GM21367 (cell line): ENCODE results near the gene SPACA6.
A peak's percentile ranks its signal among the peaks of the same experiment; 100 is the strongest.

Source experiments
- ATAC-seq: cut with Tn5 transposase; IDR thresholded peaks from one replicate; pipeline ENCODE4 v1.9.1; 2021; ENCODE audit not compliant: unreplicated experiment

The SPACA6 gene

GRCh38 chr19:51703575-51704515, 10.7 kb downstream of the SPACA6 start:
- ATAC-seq = peak; percentile 77

DNA sequence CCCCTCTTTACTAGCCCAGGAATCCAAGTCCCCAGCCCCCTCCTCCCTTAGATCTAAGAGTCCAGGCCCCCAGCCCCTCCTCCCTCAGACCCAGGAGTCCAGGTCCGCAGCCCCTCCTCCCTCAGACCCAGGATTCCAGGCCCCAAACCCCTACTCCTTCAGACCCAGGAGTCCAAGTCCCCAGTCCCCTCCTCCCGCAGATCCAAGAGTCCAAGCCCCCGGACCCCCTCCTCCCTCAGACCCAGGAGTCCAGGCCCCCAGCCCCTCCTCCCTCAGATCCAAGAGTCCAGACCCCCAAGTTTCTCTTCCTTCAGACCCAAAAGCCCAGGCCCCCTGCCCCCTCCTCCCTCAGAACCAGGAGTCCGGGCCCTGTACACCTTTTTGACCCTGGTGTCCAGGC, 11.5 kb downstream of the SPACA6 start:
- ATAC-seq = no peak

DNA sequence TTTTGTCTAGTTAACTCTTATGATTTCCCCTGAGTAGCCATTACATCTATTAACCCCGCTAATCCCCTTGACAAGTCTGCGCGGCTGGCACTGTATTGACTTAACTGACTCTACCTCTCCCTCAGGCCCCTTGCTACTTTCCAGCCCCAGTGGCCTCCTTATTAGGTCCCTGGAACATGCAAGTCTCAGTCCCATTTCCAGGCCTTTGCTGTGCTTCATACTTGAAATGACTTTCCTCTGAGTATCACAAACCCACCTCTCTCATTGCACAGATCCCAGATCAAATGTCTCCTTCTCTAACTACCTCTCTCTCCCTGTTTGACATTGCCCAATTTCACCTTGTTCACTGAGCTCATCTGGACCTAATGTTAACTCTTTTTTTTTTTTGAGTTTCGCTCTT, 13.2 kb downstream of the SPACA6 start:
- ATAC-seq = no peak

DNA sequence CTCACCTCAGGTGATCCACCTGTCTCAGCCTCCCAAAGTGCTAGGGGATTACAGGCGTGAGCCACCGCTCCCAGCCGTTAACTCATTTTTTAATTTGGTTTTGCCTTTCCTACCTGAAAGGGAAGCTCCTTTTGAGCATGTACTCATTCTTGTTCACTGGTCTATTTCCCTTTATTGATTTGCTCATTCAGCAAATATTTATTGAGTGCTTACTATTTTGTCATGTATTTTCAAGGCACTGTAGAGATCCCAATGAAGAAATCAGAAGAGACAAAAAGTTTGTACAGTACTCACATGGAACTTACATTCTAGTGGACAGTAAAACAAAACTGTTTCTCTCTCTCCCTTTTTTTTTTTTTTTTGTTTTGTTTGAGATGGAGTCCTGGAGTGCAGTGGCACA, 13.8 kb downstream of the SPACA6 start:
- no peak for ATAC-seq

GRCh38 chr19:51708811-51709210, 15.7 kb downstream of the SPACA6 start:
- ATAC-seq = no peak

- ATAC-seq = no peak
These were observed 16.4 kb downstream of the SPACA6 start for GRCh38 chr19:51709575-51709974.

- no peak for ATAC-seq
These were observed 17.0 kb downstream of the SPACA6 start for GRCh38 chr19:51710163-51710562.

DNA sequence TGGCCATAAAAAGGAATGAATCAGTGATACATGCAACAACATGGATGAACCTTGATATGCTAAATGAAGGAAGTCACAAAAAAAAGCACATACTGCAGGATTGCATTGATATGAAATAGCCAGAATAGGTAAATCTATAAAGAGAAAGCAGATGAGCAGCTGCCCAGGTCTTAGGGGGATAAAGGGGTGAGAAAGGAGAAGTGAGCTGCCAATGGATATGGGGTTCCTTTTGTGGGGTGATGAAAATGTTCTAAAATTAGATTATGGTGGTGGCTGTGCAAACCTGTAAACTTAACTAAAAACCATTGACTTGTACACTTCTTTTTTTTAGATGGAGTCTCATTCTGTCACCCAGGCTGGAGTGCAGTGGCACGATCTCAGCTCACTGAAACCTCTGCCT, 18.6 kb downstream of the SPACA6 start:
- no peak for ATAC-seq

DNA sequence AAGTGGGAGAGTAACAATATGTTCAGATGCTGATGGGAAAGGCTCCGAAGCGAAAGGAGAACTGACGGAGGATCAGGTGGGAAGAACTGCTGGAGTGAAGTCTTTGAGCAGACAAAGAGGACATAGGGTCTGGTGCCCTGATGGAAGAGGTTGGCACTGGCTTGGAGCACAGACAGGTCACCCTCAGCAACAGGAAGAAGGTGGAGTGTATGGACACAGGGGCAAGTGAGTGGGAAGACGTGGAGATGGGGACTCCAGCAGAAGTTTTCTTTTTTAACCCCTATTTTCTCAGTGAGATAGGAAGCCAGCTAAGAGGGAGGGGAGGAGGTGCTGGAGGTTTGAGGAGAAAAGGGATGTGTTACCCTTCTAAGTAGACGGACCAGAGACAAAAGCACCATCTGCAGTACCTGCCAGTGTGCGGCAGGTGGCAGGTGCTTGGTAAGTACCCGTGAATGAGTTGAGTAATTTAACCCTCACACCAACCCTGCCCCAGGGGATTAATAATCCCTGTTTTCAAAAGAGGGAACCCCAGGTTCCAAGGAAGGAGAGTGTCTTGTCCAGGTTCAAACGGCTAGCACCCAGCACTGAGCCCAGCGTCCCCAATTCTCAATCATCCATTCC, 19.4 kb downstream of the SPACA6 start:
- no peak for ATAC-seq

DNA sequence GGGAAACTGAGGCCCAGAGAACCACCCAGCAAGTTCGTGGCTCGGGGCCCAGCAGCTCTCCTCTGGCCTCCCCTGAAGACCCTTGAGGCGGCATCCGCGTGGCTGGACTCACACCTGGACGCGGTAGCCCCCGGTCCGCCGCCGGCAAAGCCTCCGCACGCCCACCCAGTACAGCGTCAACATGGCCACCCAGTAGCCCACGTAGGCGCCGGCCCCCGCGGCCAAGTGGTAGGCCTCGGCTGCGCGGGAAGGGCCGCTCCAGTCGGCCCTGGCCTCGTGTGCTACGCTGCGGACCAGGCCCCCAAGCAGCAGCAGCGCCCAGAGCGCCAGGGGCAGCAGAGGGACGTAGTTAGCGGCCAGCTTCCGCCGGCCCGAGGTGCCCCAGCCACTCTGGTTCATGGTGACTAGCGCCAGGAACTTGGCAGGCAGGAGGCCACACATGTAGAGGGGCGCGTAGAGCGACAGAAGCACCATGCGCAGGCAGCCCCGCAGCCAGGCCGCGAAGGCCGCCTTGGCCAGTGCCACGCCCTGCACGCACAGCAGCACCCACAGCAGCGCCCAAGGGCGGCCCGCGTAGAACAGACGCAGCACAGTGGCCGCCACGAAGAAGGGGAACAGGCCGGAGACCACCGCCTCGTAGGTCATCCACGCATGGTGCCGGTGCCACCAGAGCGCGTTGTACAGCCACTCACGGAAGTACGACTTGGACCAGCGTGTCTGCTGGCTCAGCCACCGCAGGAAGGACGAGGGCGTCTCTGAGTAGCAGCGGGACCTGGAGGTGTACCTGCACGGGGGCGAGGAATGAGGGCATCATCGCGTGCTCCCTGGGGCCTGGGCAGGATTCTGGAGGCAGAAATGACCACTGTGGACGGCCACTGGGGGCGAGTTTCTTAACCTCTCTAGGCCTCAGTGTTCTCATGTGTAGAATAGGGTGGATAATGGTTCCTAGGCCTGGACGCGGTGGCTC, 20.5 kb downstream of the SPACA6 start:
- no peak for ATAC-seq

DNA sequence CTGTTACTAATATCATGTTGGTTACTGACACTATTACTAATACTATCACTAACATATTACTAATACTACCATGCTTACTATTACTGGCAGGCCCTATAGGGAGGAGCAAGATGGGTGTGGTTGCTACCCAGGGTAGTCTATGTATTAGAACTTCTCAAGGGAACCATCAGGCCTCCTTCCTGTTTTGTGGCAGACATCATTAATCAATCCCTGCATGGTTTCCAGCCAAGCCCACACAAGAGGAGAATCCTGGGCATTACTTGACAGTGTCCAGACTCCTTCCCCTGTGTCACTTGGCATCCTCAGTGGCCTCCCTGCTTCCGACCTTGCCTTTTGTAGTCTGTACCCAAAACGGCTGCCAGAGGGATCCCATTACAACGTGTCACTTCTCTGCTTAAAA, 21.7 kb downstream of the SPACA6 start:
- no peak for ATAC-seq

- no peak for ATAC-seq
These were observed 22.7 kb downstream of the SPACA6 start for GRCh38 chr19:51715850-51716249.

GRCh38 chr19:51716925-51717324, 23.8 kb downstream of the SPACA6 start:
- no peak for ATAC-seq

DNA sequence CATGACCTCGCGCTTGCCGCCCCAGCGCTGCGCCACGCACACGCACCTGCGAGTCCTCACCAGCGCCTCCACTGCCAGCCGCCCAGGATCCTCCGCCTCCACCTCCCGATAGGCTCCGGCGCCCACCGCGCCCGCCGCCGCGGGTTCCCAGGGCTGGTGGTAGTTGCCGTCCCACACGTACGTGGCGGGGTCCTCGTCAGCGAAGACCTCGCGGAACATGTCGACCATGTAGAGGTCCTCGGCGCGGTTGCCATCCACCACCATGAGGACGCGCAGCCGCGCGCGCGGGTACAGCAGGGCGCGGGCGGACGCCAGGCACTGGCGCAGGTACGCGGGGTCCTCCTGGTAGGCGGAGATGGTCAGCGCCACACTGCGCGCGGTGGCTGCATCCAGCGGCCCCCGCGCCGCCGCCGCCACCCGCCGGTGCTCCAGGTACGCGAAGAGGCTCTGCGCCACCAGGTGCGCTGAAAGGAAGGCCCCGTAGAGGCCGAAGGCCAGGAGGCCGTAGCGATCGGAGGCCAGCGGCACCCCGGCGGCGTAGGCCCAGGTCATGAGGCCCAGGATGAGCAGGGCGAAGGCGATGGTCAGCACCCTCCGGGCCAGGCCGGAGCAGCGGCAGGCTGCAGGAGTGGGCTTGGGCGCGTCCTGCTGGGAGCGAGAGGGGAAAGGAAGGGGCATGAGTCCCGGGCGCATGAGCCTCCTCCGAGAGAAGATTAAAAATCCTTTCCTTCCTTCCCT, 26.3 kb downstream of the SPACA6 start:
- ATAC-seq = no peak

DNA sequence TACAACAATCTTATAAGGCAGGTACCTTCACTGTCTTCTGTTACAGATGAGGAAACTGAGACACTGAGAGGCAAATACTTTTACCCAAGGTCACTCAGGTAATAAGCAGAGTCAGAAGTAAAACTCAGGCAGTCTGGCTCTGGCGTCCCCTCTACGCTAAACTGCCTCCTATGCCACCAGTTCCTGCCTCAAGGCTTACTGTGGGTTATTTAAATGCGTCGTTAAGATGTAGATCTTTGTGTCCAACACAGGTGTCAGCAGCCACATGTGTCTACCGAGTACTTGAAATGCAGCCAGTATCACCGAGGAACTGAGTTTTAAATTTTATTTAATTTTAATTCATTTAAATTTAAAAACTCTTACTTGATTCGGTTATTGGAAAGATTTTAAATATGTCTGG, 28.8 kb downstream of the SPACA6 start:
- no peak for ATAC-seq

DNA sequence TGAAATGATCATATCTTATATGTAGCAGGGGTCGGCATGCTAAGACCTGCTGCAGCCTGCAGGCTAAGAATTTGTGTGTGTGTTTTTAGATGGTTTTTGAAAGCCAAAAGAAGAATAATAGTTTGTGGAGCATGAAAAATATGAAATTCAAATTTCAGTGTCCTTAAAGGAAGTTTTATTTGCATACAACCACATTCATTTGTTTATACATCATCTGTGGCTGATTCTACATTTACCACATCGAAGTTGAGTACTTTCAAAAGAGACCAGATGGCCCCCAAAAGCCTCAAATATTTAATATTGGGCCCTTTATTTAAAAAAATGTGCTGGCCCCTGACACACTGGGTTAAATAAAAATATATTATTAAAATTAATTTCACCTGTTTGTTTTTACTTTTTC, 29.4 kb downstream of the SPACA6 start:
- no peak for ATAC-seq

- no peak for ATAC-seq
These were observed 31.4 kb downstream of the SPACA6 start for GRCh38 chr19:51724543-51724942.

DNA sequence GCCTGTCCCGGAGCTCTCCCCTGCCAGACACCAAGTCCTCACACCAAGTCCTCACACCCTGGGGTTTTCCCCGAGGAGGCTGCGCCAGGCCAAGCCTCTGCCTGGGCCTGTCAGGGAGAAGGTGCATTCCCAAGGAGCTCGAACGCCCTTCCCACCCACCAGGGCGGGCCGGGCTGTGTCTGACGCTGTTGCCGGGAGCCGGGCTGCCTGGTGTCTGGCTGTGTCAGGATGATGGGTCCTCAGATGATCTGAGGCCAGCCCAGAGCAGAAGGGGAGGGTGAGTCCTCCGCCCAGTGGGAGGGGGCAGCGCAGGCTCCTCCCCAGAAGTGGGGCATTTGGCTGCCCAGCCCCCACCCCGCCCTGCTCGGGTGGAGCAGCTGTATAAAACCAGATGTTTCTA, 32.9 kb downstream of the SPACA6 start:
- ATAC-seq = no peak

GRCh38 chr19:51727349-51727880, 34.3 kb downstream of the SPACA6 start:
- ATAC-seq = no peak

- no peak for ATAC-seq
These were observed 36.7 kb downstream of the SPACA6 start for GRCh38 chr19:51729781-51730180.
